Muscle of arm (tissue), 12 donors: Measurements from ENCODE around the gene CAB39. TPM values are rescaled to one million over a fixed set of nuclear protein-coding genes. Genes with fewer than 3 reads are reported as not detected.

Experiments
- DNase-seq: peaks from one replicate; pipeline ENCODE4 v3.0.0-alpha.2; 2013
- polyA plus RNA-seq, 12 donors: library from polyadenylated mRNA; unstranded; fragments of 120-200 nt; gene quantifications; one replicate each; pipeline ENCODE4 v1.2.1, GENCODE V29; 2013; ENCODE audit not compliant: insufficient read length in 12 of 12

Gene CAB39
- polyA plus RNA-seq, 12 donors = 54.8 to 84.9 (median 69.4) TPM; not detected in 1

GRCh38 chr2:230748087-230748486 lies 35.4 kb downstream of the CAB39 start:
- no peak for DNase-seq

DNA sequence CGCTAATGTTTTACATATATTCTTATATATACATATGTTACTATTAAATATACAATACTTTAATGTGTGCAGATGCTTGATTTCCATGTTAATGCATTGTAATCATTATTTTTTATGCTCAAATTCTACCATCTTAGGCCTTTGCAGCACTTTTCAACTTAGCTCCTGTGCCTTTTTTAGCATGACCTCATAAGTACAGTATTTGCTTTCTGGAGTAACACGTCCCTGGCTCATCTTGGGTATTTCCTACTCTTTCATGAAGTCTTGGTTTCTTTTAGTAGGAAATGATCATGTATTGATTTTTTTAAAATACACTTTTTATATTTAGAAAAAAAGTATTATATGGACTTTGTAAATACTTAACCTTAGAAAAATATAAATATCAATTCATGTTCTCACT lies 36.5 kb downstream of the CAB39 start:
- peak; percentile 15 for DNase-seq

DNA sequence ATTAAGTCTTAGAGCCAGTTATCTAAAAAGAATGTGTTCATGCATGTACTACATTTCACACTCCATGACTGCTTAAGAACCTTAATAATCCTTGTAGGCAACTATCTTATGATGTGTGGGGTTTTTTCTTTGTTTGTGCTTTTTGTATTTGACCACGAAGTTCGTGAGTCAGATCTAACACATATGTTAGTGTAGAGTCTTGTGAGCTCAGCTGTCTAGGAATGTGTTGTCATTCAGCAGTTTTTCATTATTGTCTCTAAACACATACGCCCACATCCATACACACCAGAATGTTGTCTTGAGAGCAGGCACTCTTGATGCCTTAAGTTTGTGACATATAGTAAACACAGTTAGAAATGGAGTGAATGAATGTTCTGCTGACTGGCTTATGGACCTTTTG lies 38.4 kb downstream of the CAB39 start:
- no peak for DNase-seq

- no peak for DNase-seq
These were observed 41.6 kb downstream of the CAB39 start for GRCh38 chr2:230754200-230754599.

GRCh38 chr2:230757476-230757875 lies 44.8 kb downstream of the CAB39 start:
- no peak for DNase-seq

DNA sequence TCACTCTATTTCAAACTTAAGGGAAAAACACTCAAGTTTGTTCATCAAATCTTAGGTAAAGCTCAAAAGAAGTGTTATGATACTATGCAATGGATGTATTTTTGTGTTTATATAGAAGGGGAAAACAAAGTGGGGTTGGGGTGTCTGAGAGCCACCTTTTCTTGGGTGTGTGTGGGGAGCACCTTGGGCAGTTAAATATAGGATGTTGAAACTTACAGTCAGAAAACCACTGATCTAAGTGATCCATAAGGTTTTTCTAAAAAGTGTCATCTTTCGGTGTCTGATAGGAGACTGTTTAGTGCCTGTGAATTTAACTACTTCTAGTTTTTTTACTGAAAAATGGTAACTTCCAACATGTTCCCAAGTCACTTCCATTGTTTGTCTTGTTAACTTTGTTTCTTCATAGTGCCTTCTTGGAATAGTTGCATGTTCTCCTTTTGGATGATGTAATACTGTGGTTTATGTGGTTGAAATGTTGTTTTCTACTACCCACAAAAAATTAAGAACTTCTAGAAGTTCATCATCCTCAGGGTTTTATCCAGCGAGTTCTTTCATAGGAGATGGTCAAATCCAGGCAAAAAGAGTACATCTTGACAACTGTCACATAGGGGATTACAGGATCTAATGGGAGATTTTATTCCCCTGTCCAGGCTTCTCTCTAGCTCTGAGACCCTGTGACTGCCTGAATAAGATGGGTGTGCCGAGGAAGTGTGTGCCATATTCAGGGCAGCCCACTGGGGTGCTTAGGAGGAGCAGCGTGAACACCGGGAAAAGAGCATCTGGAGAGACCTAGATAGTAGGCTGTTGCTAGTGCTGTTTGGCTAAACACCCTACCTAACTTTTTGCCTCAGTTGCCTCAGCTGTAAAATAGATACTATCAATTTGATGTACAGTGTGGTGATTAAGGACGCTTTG lies 46.2 kb downstream of the CAB39 start:
- DNase-seq = no peak

DNA sequence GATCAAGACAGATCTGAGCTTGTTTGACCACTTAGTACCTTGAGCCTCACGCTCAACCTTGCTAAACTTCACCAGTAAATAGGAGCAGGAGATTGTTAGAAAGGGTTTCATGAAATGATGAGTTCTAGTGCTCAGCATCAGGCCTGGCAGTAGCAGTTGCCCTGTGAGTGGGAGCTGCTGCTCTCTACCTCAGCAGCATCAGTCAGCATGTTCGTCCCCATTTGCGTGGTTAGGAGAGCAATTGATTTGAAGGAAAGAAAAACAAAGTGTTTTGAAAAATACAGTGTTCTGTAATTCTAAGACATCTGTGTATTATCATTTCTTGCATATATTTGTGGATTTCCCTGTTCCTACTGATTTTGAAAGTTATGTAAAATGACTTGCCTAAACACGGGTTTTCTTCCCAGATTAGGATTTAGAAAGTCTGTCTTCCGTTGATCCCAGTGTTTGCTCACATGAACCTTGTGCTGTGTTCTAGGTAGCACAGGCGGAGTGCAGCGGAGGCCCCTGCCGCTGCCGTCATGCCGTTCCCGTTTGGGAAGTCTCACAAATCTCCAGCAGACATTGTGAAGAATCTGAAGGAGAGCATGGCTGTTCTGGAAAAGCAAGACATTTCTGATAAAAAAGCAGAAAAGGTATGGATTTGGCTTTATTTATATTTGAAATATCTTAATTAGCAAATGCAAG lies 47.0 kb downstream of the CAB39 start:
- DNase-seq = no peak

DNA sequence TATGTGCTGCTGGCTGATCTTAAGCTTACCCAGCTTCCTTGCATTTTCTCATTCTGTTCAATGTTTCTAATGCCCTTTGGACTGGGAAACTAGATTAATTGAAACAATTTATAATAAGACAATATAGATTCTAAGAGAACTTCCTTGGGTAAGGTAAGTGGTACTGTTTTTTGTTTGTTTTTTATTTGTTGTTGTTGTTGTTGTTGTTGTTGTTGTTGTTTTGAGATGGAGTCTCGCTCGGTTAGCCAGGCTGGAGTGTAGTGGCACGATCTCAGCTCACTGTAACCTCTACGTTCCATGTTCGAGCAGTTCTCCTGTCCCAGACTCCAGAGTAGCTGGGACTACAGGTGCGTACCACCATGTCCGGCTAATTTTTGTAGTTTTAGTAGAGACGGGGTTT lies 49.1 kb downstream of the CAB39 start:
- no peak for DNase-seq

- no peak for DNase-seq
These were observed 49.8 kb downstream of the CAB39 start for GRCh38 chr2:230762317-230762896.

- DNase-seq = no peak
These were observed 51.7 kb downstream of the CAB39 start for GRCh38 chr2:230764346-230764745.

DNA sequence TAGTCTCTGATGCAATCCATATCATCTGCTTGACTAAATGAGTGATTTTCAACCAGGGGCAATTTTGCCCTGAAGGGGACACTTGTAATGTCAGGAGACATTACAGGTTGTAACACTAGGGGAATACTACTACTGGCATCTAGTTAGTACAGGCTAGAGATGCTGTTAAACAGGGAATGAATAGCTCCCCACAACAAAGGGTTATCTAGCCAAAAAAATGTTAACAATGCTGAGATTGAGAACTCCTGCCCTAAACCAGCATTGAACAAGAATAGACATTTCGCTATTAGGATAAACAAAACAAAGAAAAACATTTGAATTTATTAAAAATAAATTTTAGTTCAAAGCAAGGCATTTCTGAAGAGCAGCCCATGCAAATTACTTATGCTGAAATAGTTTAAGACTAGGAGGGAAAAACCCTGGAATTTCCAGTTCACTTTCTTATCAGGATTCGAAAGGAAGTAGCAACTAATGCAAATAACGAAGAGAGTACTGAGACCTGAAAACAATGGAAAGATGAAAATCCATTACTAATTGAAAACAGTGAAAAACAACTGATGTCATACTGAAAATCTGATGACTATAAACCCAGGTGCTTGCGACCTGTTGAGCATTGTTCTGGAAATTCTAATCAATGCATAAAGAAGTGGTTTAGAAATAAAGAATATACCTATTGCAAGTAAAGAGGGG lies 53.1 kb downstream of the CAB39 start:
- no peak for DNase-seq

DNA sequence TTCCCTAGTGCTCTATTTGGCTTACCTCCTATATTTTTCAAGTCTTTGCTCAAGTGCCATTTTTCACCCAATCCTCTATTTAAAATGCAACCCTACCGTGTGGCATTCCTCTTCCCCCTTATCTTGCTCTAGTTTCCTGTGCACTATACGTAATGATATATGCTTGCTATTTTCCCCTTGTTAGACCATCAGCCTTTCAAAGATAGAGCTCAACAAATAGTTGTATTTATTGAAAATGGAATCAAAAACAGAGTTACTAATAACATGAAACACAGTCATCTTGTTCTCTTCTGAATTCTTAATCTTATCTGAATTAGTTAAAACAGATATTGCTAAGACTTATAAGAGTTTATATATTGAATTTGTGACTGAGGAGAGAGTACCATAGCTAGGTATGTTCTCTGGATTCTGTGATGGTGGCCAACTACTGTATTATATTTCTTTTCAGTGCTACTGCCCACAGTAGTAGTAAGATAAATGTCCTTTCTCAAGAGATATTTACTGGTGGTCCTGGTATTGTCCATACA lies 55.3 kb downstream of the CAB39 start:
- DNase-seq = no peak

- no peak for DNase-seq
These were observed 58.2 kb downstream of the CAB39 start for GRCh38 chr2:230770804-230771203.

GRCh38 chr2:230772156-230772555 lies 59.5 kb downstream of the CAB39 start:
- no peak for DNase-seq

- no peak for DNase-seq
These were observed 60.6 kb downstream of the CAB39 start for GRCh38 chr2:230773039-230773773.

- DNase-seq = no peak
These were observed 61.8 kb downstream of the CAB39 start for GRCh38 chr2:230774348-230774951.

DNA sequence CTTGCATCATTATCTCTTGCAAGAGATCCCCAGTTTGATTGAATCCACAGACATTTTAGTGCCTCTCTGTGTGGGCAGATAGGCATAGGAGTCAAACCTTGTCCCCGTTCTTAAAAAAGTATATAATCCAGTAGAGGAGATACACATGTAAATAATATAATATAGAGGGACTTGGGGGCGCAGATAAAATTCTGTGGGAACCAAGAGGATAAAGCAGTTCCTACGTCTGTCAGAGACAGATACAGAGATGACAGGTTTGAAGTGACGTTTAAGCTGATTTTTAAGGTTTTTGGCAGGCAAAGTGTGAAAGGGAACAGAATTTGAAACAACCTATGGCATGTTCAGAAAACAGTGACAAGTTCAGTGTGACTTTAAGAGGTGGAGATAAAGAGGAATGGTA lies 63.1 kb downstream of the CAB39 start:
- no peak for DNase-seq

DNA sequence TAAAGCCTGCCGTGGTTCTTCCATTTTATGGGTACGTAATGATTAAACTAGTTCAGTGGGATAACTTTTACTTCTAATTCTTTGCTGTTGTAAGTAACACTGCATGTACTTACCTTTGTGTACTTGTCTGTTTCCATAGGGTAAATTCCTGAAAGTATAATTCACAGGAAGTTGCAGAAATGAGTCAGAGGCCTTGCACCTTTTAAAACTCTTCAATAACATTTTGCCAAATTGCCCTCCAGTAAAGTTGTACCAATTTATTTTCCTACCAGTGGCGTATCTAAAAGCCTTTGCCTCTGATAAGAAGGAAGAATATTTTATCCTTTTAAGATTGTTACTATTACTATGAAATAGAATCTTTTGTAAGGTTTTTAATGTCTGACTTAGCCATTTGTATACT lies 65.1 kb downstream of the CAB39 start:
- DNase-seq = no peak

DNA sequence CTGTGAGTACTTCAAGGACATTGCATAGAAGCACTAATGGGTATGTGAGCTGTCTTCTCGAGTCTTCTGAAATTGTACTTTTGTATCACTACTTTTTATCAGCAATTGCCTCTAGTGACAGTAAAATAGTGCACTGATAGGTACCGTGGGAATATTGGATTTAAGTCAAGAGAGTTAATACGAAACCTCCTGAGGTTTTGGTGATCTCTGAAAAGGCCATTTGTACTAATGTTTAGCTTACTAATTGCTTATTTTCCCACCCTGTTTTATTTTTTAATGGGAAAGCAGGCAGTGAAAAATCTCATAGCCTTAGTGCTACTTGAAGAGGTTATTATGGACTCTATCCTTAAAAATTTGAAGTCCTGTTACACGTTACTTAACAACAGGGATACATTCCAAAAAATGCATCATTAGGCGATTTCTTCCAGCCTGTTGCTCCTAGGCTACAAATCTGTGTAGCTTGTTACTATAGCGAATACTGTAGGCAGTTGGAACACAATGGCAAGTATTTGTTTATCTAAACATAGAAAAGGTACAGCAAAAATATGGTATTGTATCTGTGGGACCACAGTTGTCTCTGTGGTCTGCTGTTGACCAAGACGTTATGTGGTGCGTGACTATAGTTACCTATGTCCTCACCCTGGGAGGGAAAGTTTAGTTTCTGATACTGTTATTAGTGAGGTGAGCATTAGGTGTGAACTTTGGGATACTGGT lies 65.9 kb downstream of the CAB39 start:
- DNase-seq = no peak

DNA sequence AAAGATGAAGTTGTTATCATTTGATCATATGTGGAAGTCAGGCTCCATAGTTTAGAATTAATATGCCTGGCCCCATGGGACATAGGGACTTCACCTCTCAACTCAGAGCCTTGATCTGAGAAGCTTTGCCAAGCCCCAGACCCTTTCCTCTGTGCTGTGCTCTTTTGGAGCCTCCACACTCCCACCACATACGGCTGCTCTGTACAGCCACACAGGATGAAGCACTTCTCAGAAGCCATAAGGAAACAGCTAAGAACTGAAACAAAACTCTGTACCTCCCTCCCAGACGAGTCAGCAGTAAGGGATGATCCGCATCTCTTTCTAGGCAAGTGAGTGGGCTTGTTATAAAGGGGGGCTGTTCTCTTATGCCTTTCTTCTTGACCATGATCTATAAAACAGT lies 66.5 kb downstream of the CAB39 start:
- DNase-seq = no peak
